Upper lobe of left lung (tissue), 6 donors: ENCODE results near the gene FAM24A. TPM values are rescaled to one million over a fixed set of nuclear protein-coding genes. Genes with fewer than 3 reads are reported as not detected.

Experiments
- ATAC-seq, 2 donors: fragments of 200-7000 bp; cut with Tn5 transposase; one replicate each; pipeline ENCODE4 v1.9.1; 2022; ENCODE audit warnings: mild to moderate bottlenecking in 2 of 2, moderate library complexity in 2 of 2; ENCODE audit not compliant: low FRiP score in 2 of 2
- DNase-seq, 2 donors: peaks; one replicate each; pipeline ENCODE4 v3.0.0-alpha.2; 2019 to 2020
- H3K27ac ChIP-seq, 4 donors: fragments of 200-600 bp; sonication (generic); one replicate each; pipeline ENCODE4 v1.5.1; 2016 to 2019
- H3K27me3 ChIP-seq, 4 donors: fragments of 200-600 bp; sonication (generic); one replicate each; pipeline ENCODE4 v1.5.1; 2017 to 2019
- H3K36me3 ChIP-seq, 4 donors: fragments of 200-600 bp; sonication (generic); one replicate each; pipeline ENCODE4 v1.5.1; 2016 to 2019
- H3K4me1 ChIP-seq, 4 donors: fragments of 200-600 bp; sonication (generic); one replicate each; pipeline ENCODE4 v1.5.1; 2018 to 2019
- H3K4me3 ChIP-seq, 4 donors: fragments of 200-600 bp; sonication (generic); one replicate each; pipeline ENCODE4 v1.5.1; 2017 to 2019; ENCODE audit warnings: mild to moderate bottlenecking in 2 of 4, moderate library complexity in 1 of 4
- H3K9me3 ChIP-seq, 4 donors: fragments of 200-600 bp; sonication (generic); one replicate each; pipeline ENCODE4 v1.5.1; 2018 to 2019
- CTCF ChIP-seq, 6 experiments: fragments of 450-650 bp in 4 of 6; fragments of 200-600 bp in 2 of 6; sonication (generic) in 2 of 6; IDR thresholded peaks; one replicate each; pipeline ENCODE4 v1.5.1; 2016 to 2019; ENCODE audit warnings: antibody characterized with exemption in 6 of 6
- EP300 ChIP-seq, 4 donors: sonication (generic); formaldehyde crosslinking; IDR thresholded peaks; one replicate each; pipeline ENCODE4 v1.5.1; 2017; ENCODE audit warnings: antibody characterized with exemption in 4 of 4, control low read depth in 2 of 4
- POLR2A ChIP-seq, 4 donors: fragments of 450-650 bp; IDR thresholded peaks; one replicate each; pipeline ENCODE4 v1.5.1; 2016 to 2017; ENCODE audit warnings: antibody characterized with exemption in 4 of 4, mild to moderate bottlenecking in 2 of 4
- POLR2AphosphoS5 ChIP-seq, 2 donors: sonication (generic); formaldehyde crosslinking; IDR thresholded peaks; one replicate each; pipeline ENCODE4 v1.5.1; 2017; ENCODE audit warnings: antibody characterized with exemption in 2 of 2
- WGBS, 2 donors: methylation state at CpG; one replicate each; pipeline ENCODE4 v1.1.5; 2017 to 2018; 5-methylcytosine and 5-hydroxymethylcytosine counted together
- total RNA-seq, 6 donors: library from RNA; depleted of rRNA in 4 of 6; stranded (reverse); fragments of >200 nt in 4 of 6; gene quantifications; one replicate each; pipeline versions ENCODE4 v1.1.0 to v1.2.1, GENCODE V29; 2016 to 2021
- donor health status: DM: no; HTN: no; CAD: no; lungs with moderate emphysema.
- donor health status: DM: no; HTN: yes; CAD: no; lungs with severe emphysema.

The FAM24A gene
- total RNA-seq, 6 donors from 2014 or later, result not detected

GRCh38 chr10:122930140-122930539, 19.7 kb downstream of the FAM24A start:
- Histone ChIP-seq H3K27ac (no peak overlapping the region), H3K9me3 (no peaks in the 10 kb centered on the region), H3K4me1 (no peaks in the 10 kb centered on the region), H3K36me3 (peaks cover 0 to 7% (median 0%) of the 10 kb centered on the region in 4 donors), H3K27me3 (no peaks in the 10 kb centered on the region), H3K4me3 (no peak overlapping the region)
- ATAC-seq, result no peak
- WGBS, 2 donors, result 100% methylated on average over 1 of the region's 1 CpG
- TF ChIP-seq POLR2AphosphoS5 (IDR thresholded peaks at IDR 0.05) (no peak), CTCF (IDR thresholded peaks at IDR 0.05) (no peak), EP300 (IDR thresholded peaks at IDR 0.05) (no peak), POLR2A (IDR thresholded peaks at IDR 0.05) (no peak)
- DNase-seq, result no peak

- ATAC-seq, result no peak
- H3K36me3 ChIP-seq, result peaks cover 0 to 12% (median 0%) of the 10 kb centered on the region in 4 donors
- TF ChIP-seq EP300 (IDR thresholded peaks at IDR 0.05) (no peak), CTCF (IDR thresholded peaks at IDR 0.05) (no peak), POLR2A (IDR thresholded peaks at IDR 0.05) (no peak), POLR2AphosphoS5 (IDR thresholded peaks at IDR 0.05) (no peak)
- no peak for DNase-seq
- WGBS, 2 donors, result 67 to 69% methylated on average over 6 of the region's 6 CpGs
- no peaks in the 10 kb centered on the region for H3K9me3 ChIP-seq
- no peaks in the 10 kb centered on the region for H3K4me1 ChIP-seq
- no peak overlapping the region for H3K27ac ChIP-seq
- H3K4me3 ChIP-seq, result no peak overlapping the region
- H3K27me3 ChIP-seq, result no peaks in the 10 kb centered on the region
These were observed 20.9 kb downstream of the FAM24A start for GRCh38 chr10:122931088-122931906.

GRCh38 chr10:122939133-122939855, 28.9 kb downstream of the FAM24A start:
- Histone ChIP-seq H3K27ac (no peak overlapping the region), H3K9me3 (no peaks in the 10 kb centered on the region), H3K36me3 (peaks cover 3 to 38% (median 14%) of the 10 kb centered on the region in 4 donors), H3K27me3 (no peaks in the 10 kb centered on the region), H3K4me3 (no peak overlapping the region), H3K4me1 (no peaks in the 10 kb centered on the region)
- no peak for TF ChIP-seq CTCF (IDR thresholded peaks at IDR 0.05)
- no peak for TF ChIP-seq EP300 (IDR thresholded peaks at IDR 0.05)
- TF ChIP-seq POLR2AphosphoS5 (IDR thresholded peaks at IDR 0.05), result no peak
- TF ChIP-seq POLR2A (IDR thresholded peaks at IDR 0.05), result no peak
- ATAC-seq, result no peak
- 96 to 97% methylated on average over 1 of the region's 1 CpG for WGBS, 2 donors
- no peak for DNase-seq

GRCh38 chr10:122939856-122940543, 29.6 kb downstream of the FAM24A start:
- Histone ChIP-seq H3K9me3 (no peaks in the 10 kb centered on the region), H3K4me3 (no peak overlapping the region), H3K4me1 (no peaks in the 10 kb centered on the region), H3K27ac (no peak overlapping the region), H3K27me3 (no peaks in the 10 kb centered on the region), H3K36me3 (peaks cover 3 to 36% (median 14%) of the 10 kb centered on the region in 4 donors)
- no peak for TF ChIP-seq POLR2A (IDR thresholded peaks at IDR 0.05)
- TF ChIP-seq POLR2AphosphoS5 (IDR thresholded peaks at IDR 0.05), result no peak
- no peak for TF ChIP-seq CTCF (IDR thresholded peaks at IDR 0.05)
- TF ChIP-seq EP300 (IDR thresholded peaks at IDR 0.05), result no peak
- no peak for DNase-seq
- no peak for ATAC-seq
- WGBS, 2 donors, result 73 to 80% methylated on average over 1 of the region's 1 CpG
